ENCODE measurements around the gene CREB3L2. TPM values are rescaled to one million over a fixed set of nuclear protein-coding genes. Genes with fewer than 3 reads are reported as not detected.
A peak's percentile ranks its signal among the peaks of the same experiment; 100 is the strongest.
"Not testable (repeated sequence)": the region's sequence is repeated elsewhere in the genome, so short reads cannot be mapped to it uniquely, and the experiment has no call there.

CREB3L2 gene
- total RNA-seq, 1 donor from 2014 or later: 30.1 TPM

DNA sequence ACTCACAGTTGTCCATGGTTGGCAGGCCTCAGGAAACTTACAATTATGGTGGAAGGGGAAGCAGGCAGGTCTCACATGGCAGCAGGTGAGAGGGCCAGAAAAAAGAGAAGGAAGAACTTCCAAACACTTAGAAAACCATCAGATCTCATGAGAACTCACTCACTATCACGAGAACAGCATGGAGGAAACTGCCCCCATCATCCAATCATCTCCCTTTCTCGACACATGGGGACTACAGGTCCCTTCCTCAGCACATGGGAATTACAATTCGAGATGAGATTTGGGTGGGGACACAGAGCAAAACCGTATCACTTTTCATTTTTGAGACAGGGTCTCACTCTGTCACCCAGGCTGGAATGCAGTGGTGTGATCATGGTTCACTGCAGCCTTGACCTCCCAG, 12.3 kb upstream of the CREB3L2 start:
- not testable (repeated sequence) for DNase-seq (ENCODE audit: low read depth)

DNA sequence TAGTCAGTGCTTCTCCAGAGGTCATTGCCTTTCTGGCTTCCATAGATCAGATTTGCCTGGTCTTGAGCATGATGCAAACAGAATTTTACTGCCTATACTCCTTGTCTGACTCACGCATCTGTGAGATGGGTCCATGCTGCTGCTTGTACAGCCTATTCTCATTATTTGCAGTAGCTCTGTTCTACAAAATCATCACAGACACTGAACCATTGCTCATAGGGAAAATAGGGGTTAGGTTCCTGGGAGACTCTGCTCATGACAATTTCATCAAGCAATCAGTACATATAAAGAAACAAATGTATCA, 7.4 kb upstream of the CREB3L2 start:
- DNase-seq (ENCODE audit: low read depth): no peak

DNA sequence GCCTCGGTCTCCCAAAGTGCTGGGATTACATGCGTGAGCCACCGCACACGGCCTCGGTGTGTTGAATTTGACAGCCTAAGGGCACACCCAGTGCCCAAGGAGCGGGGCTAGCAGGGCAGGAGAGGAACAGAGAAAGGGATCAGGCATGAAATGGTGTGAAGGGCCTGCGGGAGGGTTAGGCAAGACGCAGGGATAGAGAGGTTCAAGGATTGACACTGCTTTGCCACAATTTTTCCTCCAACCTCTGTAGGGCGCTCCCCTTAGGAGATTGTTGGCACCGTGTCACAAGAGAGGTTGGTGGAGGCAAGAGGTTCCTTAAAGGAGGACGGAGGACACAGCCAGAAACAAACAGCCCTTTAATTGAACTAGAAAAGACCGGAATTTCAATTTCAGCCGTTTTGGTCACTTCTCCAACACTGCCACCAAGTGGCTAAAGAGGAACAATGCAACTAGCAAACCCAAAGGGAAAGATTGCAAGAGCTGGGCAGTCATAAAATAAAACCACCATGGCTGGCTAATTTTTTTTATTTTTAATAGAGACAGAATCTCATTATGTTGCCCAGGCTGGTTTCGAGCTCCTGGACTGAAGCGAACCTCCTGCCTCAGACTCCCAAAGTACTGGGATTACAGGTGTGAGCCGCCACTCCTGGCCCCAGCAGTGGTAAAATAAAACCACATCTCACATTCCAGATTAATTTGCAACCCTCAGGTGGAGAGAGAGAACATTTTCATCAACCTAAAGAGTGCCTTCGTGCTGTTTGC, 6.9 kb upstream of the CREB3L2 start:
- peak; percentile 58 for DNase-seq (ENCODE audit: low read depth)

DNA sequence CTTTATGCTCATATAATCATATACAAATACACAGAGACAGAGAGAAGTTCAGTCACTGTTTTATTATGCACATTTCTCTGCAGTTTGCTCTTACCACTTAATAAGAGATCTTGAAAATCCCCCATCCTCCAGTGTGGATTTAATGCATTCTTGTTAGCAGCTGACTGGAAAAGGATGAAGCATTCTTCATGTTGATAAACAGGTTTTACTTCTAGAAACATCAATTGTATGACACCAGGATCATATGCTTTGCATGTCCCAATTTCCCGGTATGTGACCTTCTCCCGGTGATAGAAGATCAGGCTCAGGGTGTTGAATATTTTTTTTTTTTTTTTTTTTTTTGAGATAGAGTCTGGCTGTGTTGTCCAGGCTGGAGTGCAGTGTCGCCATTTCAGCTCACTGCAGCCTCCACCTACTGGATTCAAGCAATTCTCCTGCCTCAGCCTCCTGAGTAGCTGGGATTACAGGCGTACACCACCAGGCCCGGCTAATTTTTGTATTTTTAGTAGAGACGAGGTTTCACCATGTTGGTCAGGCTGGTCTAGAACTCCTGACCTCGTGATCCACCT, 6.2 kb upstream of the CREB3L2 start:
- no peak for DNase-seq (ENCODE audit: low read depth)

DNA sequence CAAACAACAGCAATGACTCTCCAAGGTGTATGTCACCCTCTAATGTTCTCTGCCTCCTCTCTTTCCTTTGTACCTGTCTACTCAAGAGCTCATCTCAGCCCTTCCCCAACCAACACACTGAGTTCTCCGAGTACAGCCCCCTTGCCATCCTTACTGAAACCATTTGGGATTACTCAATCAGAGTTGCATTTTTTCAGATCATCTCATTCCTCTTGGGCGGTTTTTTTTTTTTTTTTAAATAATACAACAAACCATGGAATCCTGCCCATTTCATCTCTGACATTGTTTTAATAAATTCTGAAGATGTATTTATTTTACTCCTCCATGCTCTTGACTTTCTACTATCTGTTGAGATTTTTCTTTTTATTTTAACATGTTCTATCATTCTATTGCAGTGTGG, 4.2 kb upstream of the CREB3L2 start:
- no peak for DNase-seq (ENCODE audit: low read depth)

DNA sequence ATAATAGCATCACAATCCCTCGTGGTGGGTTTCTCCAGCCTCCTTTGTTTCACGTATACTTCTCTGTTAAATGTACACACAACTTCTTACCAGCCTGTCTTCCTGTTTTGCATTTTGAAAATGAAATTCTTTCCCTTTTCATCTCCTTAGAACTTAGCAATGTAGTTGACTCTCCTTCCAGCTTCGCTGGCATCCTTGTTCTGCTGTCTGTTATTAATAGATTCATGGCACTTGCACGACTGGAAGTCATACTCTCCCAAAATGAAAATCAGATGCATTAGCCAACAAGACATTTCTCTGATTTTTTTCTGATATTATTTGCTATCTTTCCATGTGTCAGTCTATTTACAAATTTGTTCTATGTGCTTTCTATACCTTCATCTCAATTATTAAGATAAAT, 3.0 kb upstream of the CREB3L2 start:
- no peak for DNase-seq (ENCODE audit: low read depth)

DNA sequence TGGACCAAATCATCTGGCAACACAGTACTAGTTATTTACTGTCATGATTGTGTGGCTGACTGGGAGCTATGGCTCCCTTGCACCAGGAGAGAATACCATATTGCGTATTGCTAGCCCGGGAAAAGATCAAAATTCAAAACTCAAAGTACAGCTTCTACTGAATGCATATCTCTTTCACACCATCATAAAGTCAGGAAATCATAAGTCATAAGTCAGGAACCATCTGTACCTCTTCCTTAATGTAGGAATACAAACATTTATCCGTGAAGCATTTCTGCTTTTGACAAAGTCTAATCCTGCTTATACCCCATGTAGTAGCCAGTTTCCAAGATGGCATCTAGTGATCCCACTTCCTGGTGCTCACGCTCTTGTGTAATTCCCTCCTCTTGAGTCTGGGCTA, 2.2 kb upstream of the CREB3L2 start:
- no peak for DNase-seq (ENCODE audit: low read depth)

DNA sequence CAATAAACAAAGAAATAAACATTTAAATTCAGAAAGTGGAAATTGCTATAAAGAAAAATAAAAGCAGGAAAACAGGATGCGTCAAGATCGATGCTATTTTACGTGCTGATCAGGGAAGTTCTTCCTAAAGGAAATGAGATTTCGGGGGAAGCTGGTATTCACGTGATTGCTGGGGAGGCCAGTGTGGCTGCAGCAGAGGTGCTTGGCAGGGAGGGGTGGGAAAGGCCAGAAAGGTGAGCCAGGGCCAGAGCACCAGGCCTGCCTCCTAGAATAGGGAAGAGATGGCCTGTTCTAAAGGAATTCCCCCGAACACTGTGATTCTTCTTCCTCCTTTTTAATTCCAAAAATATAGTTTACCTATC, 923 bp upstream of the CREB3L2 start:
- DNase-seq (ENCODE audit: low read depth): no peak

DNA sequence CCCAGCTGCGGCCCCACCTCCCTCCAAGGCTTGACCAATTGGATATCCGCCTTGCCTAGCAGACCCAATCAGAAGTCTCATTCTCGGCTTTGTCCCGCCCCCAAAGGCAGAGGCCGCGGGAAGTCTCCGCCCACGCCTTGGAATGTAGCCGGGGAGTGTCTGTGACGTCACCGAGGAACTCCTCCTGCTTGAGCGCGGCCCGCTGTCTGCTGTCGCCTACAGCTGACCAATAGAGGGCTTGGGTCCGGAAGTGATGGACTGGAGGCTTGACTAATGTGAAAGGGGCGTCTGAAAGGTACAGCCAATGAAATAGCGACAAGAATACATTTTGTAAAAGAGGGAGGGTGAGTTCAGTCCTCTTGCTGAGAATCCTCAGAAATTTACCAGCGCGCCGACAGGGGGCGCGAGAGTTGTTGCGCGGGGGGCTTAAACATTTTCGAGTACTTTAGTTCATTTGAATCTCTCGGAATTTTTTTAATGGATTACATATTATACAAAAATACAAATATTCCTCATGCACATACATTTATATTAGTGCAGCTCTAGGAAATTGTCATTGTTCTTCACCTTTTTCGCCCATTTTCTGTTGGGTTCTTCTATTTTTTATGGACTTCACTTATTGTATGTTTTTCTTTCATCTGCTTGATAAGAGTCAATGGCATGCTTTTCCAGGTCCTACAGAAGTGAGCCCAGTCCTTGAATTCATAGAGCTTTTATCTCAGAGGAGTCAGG, 376 bp upstream of the CREB3L2 start:
- DNase-seq (ENCODE audit: low read depth): peak; percentile 99

DNA sequence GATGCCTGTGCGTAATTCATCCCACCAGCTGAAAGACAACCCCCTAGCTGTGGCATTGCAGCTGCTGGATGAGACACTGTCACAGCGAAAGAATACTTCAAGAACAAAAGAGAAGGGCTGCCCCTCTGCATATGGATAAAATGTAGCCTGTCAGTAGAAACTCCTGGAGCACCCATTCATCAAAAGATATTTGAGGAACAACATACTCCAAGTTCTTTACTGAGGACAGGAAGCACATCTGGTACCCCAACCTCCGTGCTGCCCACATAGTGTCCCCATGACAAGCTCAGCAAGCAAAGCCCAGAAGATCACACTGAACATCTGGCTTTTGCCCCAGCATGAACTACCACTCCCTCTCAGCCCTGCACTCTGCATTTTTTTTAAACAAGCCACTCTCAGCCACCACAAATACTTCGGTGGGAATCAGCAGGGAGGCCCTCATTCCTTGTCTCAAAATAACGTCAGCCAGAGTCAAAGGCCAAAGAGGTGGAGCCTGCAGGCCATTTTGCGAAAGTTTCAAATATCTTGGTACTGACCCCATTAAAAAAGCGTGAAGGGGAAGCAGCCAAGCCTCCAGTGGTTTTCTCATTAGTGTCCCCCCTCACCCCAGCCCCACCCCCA, 1.7 kb downstream of the CREB3L2 start:
- peak; percentile 72 for DNase-seq (ENCODE audit: low read depth)

DNA sequence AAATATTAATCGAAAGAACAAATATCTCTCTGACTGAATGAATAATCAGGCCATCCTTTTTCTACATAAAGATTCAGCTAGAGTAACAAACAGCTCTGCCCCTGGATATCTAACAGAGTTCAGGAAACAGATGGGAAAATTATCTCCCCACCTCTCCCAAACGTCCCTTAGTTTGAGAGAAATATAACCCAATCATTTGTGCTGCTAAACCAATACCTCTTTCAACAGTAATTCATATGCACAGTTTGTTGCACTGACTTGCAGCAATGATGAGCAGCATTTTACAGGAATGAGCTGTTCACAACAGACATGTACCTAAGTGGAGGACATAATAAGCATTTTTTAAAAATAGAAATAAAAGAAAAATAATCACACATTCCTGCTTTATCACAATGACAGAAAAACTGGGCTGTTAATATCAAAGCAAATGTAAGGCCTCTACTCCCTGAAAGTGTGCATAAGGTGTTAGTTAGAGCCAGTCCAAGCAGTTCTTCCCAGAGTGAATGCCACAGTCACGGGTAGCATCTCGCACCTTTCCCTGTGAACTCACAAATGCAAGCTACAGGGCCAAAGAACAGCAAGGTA, 2.3 kb downstream of the CREB3L2 start:
- DNase-seq (ENCODE audit: low read depth): no peak

DNA sequence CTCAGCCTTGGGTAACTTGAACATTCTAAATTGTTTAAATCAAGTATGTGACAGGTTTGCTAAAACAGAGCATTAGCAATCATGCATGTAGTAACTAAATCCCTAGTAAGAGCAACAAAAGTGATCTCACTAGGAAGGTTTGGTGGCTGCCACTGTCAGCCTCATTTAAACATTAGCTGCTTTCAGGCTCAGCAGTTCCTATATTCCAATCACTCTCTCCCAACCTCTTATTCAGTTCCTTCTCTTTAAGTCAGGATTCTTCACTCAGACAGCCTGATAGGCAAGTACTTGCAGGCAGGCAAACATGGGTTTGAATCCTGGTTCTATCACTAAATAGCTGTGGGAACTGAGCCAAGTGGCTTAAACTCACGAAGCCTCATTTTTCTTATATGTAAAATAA, 3.6 kb downstream of the CREB3L2 start:
- DNase-seq (ENCODE audit: low read depth): no peak

DNA sequence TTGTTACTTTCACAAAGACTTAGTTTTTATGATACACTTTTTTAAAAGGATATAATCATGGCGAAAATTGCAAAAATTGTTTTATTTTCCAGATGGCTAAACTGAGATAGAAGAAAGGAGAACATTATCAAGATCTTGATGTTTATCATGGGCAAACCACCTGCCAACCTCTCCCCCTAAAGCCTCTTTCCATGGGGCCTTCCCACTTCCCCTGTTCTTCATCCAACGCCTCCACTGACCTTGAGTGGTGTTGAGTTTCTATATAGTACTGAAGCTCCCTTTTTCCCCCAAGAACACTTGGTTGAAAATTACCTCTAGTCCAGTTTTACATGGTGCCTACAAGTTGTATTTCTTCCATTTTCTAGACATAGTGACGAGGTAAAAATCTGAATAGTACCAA, 5.0 kb downstream of the CREB3L2 start:
- DNase-seq (ENCODE audit: low read depth): no peak

DNA sequence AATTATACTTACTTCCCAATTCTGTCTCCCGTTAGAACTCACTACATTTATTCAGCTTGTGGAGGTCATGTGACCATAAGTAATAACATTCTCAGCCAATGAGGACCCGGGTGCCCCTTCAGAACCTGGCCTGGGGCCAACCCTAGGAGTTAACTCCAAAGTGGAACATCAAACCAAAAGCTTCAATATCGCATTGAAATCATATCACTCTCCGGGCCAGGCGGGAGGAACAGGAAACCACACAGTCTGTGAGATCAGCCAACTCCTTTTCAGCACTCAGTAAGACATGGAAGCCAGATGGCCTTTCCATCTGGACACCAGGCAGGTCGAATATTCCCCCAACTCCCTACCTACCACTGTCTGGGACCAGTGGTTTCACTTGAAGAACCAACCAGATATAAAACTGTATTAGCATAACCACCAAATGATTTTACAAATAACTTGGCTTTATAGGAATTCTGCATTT, 5.5 kb downstream of the CREB3L2 start:
- no peak for DNase-seq (ENCODE audit: low read depth)

DNA sequence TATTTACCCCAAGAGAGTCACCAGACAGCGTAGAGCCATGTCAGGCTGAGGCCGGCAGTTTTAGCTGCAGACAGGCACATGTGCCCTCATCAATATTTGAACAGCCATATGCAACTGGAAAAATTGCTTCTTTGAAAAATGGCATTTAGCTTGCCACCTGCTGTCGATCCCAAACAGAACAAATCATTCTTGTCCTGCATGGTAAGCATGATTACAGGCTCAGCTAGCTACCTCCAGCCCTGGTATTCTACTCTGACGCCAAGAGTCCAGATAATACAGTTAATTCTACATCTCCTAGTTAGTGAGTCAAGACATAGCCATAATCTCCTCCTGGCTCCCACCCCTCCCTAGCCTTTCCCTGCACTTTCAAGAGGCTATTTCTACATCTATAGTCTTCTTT, 7.7 kb downstream of the CREB3L2 start:
- peak; percentile 78 for DNase-seq (ENCODE audit: low read depth)

DNA sequence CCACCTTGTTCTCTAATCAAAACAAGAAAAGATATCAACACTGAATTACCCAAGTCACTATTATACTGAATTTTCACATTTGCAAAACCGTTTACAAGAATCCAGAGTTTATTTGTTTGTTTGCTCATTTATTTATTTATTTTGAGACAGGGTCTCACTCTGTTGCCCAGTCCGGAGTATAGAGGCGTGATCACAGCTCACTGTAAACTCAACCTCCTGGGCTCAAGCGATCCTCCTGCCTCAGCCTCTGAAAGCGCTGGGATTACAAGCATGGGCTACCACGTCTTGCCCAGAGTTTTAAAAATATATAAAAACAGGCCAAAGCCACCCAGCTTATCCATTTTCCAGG, 8.5 kb downstream of the CREB3L2 start:
- no peak for DNase-seq (ENCODE audit: low read depth)

DNA sequence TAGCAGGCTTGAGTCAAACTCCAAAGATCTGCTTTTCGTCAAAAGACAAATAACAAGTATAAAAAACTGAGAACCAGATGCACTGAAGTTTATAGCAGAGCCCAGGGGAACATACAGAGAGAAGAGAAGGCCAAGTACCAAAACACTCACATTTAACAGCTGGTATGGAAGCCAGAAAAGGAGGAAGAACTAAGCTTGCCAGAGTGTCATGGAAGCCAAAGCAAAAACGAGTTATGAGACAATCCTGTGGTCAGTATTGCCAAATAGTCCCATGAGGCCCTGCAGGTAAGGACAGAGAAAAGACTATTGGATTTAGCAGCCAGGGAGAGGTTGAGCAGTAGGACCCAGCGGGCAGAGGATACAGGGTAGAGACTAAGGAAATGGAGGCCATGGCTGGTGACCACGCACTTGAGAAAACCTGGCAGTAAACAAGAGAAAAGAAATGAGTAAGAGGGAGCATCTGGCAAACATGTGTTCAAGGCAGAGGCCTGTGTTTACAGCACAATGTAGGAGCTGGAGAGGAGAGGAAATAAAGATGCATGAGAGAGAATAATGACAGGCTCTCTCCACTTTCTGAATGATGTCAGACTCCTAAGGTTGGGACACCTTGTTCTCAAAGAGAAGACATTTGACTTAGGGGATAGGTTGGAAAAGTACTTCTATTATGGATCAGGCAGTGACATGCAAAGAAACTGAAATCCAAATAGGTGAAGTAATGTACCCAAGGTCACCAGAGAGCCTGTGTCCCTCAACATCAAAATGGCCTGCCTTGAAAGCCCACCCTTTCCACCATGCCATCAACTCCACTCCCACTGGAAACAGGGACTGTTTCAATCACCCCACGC, 9.1 kb downstream of the CREB3L2 start:
- peak; percentile 42 for DNase-seq (ENCODE audit: low read depth)

DNA sequence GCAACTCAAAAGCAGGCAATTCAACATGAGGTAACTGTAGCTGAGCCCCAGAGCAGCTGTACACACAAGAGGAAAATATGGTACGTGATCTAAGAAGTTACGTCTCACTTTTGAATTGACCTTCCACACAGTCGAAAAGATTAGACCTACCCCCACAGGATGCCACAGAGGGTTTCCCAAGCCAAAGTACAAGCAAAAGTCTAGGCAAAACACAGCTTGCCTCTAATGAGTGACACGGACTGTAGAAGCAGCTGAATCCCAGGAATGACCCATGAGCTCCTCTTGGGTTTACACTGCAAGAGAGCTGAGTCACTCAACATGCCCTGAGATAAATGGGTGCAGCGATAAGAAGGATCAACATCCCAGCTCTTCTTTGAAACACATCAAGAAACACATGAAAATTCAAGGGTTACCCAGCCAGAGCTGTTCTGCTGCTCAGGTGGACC, 9.8 kb downstream of the CREB3L2 start:
- peak; percentile 43 for DNase-seq (ENCODE audit: low read depth)

DNA sequence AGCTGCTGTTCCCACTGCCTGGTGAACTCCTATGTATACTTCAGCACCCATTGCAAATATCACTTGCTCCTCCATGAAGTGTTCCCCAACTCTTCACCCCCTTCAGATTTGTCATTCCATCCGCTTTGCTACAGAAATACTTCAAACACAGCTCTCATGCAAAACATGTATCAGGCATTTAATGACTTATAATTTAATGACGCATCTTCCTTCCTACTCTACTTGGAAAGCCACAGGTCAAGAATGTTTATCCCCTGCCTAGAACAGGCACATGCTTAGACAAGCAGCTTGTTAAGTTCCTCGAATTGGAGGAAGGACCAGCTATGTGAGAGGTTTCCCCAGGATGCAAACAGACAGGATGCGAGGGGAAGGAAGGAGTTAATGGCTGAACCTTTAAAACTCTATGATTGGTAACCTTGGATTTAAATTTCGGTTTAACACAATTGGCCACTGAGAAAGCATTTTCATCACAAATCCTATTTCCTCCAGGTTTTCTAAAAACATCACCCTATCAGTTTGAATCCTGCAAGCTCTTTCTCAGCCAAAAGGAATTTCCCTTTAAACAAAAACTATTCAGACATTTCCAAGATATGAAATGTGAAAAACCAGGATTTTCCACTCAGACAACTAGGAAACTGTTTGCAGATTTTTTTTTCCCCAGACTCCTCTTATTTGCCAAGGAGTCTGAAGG, 11.5 kb downstream of the CREB3L2 start:
- peak; percentile 45 for DNase-seq (ENCODE audit: low read depth)

DNA sequence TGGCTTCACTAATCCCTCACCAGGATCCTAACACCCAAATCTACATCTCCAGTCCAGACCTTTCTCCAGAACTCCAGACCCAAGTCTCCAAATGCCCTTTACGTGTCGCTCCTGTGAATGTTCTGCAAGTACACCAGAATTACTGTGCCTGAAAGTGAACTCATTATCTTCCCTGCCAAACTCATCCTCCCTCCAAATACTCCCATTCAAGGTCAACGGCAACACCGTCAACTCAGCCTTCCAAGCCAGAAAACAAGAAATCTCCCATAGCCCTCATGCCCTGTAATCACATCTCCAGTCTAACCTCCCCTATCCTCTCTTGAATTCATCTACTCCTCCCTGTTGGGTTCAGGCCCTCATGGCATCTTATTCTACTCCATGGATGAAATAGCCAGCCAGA, 12.3 kb downstream of the CREB3L2 start:
- DNase-seq (ENCODE audit: low read depth): no peak

DNA sequence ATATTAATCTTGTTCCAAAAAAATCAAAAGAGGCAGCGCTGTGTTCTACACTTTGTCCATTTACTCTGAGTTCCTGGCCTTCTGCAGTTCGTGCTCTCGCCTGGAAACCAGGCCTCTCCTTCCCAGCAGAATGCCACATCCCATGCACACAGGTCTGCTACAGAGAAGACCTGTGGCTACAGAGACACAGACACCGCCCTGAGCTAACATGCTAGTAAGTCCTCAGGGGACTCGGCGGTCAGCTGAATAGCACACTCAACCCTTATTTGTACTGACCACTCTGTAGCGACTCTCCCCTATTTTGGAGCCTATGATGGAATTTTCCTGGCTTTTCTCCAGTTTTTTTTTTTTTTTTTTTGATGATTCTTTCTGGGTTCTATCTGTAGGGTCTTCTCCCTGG, 12.8 kb downstream of the CREB3L2 start:
- no peak for DNase-seq (ENCODE audit: low read depth)

All from renal cortical epithelial cell (primary cell).